Fibroblast of skin of left biceps (primary cell): ENCODE data around the gene MTUS2.

Source experiments
- DNase-seq, 2 experiments: peaks; one replicate each; pipeline ENCODE4 v3.0.0-alpha.2; 2013; ENCODE audit warnings: low read depth in 2 of 2

Gene MTUS2

DNA sequence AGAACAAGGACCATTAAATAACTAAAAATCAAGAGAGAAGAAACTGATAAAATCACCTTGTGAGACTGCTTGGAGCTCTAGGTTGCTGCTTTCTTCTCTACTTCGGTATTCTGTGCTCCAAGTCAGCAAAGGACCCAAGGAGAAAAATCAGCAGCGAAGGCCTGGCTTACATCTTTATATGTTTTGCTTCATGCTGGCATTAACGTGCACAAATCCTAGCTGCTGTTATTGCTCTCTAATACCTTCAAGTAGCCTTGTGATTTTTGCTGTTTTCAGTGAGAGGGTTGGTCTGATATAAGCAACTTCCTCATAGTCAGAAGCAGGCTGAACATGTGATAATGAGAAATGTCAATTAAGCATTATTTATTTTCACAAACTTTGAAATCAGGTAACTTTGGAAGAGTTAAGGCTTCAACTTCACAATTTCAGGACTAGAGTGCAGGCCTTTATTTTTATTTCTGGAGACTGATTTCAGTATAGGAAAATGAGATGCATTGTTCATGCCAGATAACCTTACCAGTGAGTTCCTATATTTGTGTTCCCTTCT is 410.2 kb downstream of the MTUS2 start:
- DNase-seq: no peak

DNA sequence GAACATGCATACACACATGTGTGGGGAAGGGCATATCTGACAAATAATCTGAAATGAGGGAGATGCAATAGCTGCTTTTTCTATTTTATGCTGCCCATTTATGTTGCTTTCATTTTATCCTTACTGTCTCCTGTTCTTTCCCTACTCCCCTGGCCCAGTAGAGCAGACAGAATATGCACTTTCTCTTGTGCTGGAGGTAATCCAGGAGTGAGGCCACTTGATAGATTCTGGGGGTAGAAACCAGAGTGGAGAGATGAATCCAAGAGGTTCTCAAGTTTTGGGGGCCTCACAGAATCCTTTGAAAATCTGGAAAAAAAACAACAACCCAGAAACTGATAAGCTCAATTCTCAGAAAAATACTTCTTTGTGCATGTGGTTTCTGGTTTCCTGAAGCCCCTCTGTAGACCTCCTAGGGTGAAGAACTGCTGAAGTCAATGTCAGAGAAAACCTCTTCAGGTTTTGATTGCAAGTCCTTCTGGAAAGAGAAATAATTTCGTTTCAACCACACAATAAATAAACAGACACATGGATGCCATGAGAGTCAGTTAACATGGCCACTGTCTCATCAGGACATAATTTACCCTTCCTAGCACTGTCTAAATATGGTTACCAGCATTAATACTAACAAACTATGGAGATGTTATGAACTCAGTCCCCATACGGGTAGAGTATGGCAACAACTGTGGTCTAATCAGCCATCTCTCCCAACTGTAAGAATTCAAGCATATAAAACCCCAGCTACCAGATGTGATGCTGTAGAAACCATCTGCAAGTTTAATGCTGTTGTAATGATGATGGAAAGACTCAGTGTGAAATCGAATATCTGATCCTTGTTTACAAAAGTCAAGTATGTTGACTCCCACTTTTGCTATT is 419.8 kb downstream of the MTUS2 start:
- no peak for DNase-seq

DNA sequence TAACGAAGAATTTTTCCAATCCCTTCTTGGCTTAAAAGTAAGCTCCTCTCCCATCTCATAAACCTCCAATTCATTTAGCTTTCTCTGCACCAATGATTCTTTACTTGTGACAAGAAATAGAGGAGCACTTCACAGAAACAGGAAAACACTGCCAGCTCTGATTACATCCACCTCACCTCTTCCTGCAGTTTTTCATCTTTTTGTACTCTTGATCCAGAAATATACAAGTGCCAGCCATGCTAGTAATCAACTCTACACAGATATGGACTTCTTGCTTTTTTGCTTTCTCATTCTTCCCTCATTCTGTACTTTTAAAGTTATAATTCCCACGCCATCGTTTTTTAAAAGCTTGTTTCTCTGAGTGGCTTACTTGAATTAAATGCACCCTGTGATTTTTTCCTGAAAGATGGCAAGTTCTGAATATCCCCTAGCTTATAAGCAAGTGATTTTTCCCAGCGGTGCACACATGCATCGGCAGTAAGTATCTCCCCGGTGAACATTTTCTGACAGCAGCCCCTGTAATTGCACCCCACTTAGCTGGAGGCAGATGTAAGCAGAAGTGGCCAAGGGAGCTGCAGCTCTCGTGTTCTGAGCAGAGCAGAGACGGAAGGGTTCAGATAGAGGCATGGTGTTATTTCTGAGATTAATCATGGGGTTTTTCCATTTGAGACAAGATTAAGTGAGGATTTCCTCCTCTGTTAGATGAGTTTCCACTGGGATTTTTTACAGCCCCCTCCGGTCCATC is 434.7 kb downstream of the MTUS2 start:
- no peak for DNase-seq

DNA sequence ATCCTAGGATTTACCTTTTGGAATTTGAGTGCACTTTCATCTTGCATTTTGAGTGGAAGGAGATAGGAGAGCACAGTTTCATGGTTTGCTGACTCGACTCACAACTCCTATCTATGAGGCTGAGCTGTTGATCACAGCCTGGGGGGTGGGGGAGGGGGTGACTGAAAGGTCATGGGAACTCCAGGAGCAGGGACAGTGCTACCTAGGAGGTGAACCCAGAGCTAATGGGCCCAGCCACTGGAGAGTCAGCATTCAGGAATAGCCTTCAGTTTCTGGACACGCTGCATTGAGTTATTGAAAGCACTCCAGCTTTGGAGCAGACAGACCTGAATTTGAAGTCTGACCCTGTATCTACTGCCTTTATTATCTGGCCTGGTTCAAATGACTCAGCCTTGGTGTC is 435.4 kb downstream of the MTUS2 start:
- no peak for DNase-seq

DNA sequence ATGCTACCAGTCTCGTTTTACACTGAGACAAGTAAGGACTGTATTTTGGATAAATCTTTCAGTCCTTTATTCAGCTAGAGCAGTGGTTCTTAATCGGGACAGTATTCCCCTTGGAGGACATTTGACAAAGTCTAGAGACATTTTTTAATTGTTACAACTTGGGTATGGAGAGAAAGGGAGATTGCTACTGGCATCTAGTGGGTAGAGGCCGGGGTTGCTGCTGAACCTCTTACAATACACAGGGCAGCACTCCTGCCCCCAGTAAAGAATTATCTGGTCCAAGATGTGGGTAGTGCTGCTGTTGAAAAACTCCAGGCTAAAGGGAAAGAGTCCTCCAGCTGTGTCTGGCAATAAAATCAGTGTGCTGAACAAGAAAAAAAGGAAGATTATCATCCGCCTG is 440.5 kb downstream of the MTUS2 start:
- DNase-seq: no peak

DNA sequence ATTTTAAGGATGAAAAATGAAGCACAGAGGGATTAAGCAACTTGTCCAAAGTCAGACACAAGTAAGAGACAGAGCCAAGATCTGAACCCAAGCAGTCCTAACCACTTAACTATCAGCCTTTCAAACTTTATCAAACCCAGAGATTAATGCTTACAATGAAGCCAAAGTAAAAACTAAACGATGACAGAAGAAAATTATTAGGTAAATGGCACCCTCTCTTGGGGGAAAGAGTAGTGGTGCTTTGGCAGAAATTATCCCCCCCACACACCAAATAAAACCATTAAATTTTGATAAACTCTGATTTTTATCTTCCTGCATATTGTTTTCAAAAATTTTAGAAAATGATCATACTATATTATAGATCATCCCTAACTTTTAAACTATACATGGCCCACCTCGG is 446.1 kb downstream of the MTUS2 start:
- no peak for DNase-seq

DNA sequence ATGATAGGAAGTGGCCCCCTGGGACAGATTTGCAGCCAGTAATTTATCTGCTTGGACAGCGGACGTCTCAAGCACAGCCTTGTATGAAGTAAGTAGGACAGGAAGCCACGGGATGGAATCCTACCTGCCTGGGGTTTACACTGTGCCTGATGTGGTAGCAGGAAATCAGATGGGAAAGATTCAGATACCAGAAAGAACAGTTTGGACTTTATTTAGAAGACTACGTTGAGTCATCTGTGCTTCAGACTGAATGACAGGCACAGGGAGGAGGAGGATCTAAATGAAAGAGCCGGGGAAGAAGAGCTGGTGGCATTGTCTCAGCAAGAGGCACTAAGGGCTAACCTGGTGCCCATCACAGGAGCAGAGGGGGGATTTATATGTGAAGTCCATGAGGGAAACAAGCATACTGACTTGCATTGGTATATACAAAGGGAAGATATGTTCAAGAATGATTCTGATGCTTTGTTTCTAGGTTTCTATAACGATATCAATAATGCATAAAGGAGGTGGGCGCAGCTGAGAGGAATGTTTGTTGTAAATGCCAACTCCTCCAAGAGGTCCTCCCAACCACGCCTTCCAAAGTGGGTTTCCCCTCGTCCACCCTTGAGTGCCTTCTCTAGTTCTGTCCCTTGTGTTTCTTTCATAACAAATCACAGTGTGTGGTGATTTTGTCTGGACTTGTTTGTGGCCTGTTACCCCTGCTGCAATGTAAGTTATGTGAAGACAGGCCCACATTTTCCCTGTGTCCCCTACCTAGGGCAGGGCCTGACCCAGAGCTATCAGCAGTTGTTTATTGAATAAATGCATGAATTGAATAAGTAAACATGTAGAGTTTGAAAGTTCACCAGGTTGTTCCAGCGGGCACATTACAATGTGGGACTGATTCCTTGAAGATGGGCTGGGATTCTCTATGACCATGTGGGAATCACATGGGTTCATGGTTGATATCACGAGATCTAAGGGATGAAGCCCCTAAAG is 446.9 kb downstream of the MTUS2 start:
- no peak for DNase-seq

DNA sequence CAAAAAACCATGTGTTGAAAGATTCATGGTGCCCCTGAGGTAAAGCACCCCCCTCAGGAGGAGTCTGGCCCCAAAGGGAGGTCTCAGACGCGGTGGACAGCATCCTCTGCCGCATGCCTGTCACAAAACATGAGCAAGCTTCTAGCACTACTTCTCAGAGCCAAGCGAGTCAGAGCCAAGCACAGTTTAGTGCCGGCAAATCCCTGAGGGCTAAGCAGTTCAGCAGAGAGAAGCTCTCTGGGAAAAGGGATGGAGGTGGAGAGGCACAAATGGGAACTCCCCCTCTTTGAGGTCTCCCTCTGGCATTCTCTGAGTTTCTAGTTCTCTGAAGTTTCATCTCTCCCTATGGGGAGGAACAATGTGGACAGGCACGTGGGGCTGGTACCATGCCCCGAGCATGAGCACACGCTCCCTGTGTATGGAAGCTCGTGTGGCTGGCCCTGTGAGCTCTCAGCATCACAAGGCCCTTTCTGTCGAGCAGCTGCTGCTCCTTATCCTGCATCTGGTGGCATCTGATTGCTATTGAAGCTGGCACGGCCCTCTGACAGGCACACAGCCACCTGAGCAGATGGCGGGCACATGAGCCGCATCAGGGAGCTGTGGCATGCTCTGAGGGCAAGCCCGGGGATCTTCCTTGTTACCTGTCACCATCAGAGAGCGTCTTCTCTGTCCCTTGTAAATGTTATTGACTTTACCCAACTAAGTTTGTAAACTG is 450.3 kb downstream of the MTUS2 start:
- no peak for DNase-seq

DNA sequence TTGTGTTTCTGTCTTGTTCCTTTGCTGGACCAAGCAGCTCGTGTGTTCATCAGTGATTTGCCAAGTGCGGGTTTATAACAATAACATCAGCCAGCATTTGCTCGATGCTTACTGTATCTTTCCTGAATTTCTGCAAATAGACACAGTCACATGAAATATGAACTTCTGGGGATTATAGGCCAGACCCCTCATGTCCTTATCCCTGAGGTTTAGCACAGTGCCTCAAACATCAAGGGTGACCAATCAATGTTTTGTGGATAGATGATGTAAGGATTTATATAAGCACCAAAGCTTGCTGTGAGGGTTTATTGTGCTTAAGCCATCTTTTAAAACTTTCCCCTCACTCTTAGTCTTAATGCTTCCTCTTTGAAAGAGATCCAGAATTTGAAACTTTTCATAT is 451.5 kb downstream of the MTUS2 start:
- no peak for DNase-seq

DNA sequence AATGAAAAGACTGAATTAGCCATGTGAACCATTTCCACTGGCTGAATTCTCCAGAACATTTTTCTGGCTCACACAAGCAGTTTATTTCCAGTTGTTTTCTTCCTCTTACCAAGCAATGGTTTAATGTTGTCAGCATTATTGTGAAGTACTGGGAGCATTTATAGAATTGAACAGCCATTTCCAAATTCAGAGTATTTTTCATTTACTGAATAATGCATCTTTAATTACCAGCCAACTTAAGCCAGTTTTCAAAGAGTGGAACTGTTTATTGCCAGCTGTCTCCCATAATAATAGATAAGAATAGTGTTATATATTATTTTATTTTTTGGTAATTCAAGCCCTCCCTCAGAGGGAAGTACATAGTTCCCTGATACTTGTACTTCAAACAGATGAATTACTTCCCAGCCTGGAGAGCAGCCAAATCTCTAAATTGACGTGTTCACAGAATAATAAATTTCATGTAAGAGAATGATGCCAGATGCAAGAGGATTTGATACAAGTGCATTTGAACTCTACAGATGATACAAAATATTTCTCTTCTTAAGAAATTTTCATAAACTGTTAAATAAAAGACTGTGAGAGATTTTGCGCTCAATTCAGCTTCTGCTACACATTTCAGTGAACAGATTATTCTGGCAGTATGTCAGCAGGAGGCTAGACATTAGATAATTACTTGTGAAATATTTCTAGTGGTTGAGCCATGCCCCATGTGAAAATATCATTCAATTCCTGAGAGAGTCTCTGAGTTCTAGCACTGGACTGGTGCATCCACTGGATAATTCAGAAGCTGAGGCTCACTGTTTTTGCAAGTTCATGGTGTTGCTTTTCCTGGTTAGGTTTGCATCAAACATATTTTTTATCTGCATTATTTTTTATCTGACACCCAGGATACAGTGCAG is 459.5 kb downstream of the MTUS2 start:
- DNase-seq: no peak

DNA sequence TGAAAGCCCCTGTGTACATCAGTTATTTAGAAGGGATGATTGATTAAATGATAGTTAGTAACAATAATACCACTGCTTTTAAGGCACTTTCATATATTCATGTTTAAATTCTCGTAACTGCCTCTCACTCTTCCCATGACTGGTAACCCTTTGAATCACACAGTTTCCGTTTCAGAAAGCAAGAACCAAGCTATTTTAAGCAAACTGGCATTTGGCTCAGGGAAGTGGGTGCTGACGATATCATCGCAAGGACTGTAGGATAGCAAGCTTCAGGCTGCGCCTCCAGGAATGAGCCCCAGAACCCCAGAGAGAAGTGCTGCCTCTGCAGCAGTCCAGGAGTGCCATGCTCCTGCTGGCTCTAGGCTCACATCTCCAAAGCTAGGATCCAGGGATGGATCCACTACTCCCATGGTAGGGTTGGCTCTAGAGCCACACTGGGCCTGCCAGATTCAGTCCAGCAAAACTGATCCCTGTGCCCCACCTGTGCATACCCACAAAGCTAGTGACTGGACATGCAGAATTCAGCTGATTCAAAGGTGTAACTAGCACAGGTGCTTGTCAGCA is 461.9 kb downstream of the MTUS2 start:
- DNase-seq: no peak

DNA sequence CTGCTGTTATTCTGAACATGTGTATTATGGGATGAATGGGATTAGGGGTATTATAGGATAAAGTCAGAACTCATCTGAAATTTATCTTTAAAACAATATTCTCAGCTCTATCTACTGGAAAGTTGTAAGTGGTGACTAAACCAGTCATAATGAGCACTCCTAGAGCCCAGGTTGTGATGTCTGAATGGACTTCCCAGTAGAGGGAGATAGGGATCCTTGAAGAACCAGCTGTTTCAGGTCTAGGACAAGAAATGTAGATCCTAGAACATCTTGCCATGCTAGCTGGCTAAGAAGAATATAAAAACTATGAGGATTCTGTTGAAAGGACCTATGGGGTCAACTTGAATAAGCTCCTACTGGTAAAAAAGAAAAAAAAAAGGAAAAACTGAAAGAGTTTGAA is 464.6 kb downstream of the MTUS2 start:
- no peak for DNase-seq

DNA sequence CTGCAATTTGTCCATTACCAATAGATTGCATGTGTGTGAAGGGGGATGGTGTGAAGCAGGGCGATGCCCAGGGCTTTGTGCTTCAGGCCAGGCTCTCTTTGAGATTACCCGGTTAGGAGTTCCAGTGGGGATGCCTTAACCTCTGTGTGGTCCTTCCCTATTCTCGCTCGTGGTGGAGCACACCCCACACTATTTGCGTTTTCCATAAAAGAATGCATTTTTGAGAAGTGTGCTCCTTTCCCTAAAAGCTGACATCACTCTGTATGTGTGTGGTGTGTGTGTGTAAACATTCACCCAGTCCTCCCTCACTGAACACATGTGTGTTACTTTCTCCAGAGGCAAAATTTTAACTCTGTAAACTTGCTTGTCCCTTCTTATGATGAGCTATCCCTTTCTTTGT is 467.1 kb downstream of the MTUS2 start:
- no peak for DNase-seq

DNA sequence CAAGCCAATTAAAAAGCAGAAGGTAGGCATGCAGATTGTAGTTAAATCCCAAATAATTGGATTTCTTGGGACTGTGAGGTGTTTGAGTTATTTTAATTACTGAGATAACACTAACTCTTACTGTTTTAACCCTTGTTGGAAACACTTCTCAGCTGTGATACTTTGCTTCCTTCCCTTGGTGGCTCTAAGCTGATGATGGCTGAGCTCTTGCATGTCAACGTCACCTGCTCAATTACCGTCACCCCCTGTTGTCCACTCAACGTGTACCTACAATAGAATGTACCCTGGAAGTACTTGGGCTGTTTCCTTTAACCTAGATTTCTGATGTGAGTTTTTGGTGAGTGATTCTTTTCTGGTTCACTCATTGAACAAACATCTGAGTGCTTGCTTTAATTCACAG is 471.9 kb downstream of the MTUS2 start:
- no peak for DNase-seq

DNA sequence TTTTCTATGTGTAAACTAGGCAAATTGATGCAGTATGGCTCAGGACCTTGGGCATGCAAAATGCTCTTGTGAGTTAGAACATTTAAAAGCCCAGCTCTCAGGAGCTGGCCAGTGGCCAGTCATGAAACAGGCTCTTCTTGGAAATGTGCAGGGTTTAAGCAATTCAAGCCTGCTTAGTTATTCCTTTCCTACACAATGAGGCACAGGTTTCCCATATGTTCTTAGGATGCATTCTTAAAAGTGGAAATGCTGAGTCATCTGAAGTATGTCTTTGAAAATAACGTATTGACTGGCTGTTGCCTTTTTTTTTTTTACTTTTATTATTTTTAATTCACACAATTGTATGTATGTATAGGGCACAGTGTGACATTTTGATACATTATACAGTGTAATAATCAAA is 474.7 kb downstream of the MTUS2 start:
- DNase-seq: no peak

DNA sequence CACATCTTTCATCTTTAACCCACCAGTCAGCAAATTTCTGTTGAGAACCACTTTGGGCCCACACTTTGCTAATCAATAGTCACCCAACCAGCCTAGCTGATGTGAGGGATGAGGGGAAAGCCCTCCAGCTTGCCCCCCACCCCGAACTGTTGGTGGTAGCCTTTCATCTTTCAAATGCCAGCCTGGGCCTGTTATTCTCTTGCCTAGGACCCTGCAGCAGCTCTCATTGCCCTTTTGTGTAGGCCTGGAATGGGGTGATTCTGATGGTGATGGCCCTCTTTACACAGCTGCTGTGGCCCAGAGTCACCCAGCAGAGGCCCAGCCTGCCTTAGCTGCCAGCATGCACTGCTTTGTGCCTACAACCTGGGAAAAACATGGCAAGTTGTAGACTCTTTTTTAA is 480.9 kb downstream of the MTUS2 start:
- no peak for DNase-seq

DNA sequence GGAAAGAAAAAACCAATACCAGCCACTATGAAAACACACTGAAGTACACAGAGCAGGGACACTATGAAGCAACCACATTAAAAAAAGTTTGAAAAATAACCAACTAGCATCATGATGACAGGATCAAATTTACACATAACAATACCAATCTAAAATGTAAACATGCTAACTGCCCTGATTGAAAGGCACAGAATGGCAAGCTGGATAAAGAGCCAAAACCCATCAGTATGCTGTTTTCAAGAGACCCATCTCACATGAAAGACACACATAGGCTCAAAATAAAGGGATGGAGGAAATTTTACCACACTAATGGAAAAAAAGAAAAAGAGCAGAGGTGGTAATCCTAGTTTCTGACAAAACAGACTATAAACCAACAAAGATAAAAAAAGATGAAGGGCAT is 484.0 kb downstream of the MTUS2 start:
- no peak for DNase-seq

DNA sequence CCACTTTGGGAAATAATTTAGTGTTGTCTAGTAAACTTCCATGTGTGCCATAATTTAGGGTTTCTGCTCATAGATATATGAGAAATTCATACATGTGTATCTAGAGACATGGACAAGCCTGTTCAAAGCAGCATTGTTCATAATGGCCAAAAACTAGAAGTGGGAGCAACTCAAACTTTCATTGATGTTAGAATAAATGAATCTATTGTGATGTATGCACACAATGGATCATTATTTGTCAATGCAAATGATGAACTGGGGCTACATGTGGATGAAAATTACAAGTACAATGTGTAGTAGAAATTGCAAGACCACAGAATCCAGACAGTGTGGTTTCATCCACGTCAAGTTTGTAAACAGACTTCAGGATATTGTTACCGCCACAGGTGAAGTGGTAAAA is 490.7 kb downstream of the MTUS2 start:
- DNase-seq: no peak

DNA sequence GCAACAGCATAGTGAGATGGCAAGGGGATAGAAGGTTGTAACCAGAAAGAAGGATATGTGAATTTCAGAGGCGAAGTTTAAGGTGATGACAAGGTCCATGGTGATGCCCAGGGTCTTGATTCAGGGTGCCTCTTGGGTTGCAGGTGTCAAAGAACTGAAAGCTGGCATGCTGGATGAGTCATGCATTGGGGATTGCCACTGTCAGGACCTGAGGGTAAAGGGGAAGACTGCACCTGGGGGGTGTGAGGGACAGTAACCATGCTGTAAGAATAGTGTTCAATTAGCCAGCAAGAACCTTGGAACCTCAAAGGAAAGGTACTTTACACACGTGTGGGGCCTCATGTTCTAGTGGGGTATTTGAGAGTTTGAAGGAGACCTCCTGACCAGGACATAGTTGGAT is 495.7 kb downstream of the MTUS2 start:
- DNase-seq: no peak

DNA sequence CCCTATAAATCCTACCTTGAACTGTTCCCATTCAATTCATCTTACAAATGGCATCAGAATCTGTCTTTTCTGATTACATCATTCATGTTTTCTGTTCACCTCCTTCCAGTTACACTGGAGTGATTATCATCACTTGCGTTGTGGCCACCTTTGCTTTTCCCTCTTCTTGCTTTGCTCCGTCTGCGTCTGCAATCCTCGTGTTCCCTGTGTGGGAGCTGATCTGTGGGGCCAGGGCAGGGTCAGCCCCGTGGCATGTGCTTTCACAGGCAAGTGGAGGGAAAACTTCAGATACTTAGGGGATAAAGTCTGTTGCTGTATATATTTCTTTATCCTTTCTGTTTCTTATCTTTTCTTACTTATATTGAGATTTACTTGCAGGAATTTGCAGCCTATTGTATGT is 497.7 kb downstream of the MTUS2 start:
- no peak for DNase-seq
